ENCODE data around the gene STRIT1.
"Not testable (repeated sequence)": the region's sequence is repeated elsewhere in the genome, so short reads cannot be mapped to it uniquely, and the experiment has no call there.

STRIT1 gene

DNA sequence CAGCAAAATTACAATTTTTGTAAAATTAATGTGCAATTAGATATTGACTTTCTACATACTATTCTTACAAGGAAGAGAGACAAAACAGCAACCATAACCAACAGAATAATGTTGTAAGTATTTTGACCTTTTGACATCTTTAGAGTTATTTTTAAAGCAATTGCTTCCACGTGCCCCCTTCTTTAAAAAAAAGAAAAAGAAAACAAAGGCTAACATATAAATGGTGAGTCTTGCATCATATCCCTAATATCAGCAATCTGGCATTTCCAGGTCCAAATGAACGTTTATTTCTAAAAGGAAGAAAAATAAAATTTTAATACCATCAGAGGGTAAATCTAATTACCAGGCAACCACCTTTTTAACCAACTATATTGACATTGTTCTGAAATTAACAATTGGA is 19.3 kb upstream of the STRIT1 start:
- no peak for FAIRE-seq

- no peak for FAIRE-seq
Measured at GRCh38 chr3:155309581-155309980, 16.1 kb upstream of the STRIT1 start.

DNA sequence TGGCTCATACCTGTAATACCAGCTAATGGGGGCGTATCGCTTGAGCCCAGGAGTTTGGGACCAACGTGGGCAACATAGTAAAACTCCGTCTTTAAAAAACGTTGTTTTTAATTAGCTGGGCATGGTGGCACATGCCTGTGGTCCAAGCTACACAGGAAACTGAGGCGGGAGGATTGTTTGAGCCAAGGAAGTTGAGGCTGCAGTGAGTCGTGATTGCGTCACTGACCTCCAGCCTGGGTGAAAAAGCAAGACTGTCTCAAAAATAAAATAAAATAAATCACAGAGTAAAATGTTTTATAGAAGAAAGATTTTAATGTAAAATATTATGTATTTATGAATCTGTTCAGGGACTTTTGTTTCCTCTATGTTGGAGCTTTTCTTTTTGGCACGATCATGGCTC is 15.3 kb upstream of the STRIT1 start:
- FAIRE-seq = no peak

GRCh38 chr3:155307183-155307582 is 13.7 kb upstream of the STRIT1 start:
- FAIRE-seq = peak; percentile 81

- FAIRE-seq = no peak
Measured at GRCh38 chr3:155304394-155304793, 10.9 kb upstream of the STRIT1 start.

GRCh38 chr3:155303540-155304097 is 10.1 kb upstream of the STRIT1 start:
- FAIRE-seq = no peak

DNA sequence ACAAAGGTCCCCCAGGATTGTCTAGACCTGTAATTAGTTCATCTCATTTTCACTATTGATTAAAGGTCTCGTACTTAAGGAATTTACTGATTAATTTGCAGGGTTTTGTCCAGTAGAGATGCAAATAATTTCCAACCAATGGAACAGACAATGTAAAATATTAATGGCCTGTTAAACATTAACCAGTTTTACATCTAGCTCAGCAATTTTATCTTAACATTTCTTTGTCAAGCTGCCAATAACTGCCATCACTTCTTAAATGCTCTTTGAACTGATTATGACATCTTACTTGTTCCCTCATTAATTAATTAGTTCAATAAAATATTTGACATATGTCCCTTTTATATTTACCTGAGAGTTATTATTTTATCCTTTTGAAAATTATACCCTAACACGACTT is 9.4 kb upstream of the STRIT1 start:
- FAIRE-seq = no peak

GRCh38 chr3:155302481-155302880 is 9.0 kb upstream of the STRIT1 start:
- FAIRE-seq = no peak

DNA sequence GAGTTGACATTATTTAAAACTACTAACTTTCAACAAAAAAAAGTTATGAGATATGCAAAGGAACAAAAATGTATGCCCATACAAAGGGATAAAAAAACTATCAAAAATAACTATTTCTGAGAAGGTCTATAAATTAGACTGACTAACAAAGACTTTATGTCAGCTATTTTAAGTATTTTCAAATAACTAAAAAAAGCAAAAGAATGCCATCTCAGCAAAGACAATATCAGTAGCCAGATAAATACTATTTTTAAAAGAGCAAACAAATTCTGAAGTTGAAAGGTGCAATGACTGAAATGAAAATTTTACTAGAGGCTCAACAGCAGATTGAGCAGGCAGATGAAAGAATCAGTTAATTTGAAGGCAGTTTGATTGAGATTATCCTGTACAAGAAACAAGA is 3.6 kb upstream of the STRIT1 start:
- FAIRE-seq = no peak

GRCh38 chr3:155296413-155296812 is 2.9 kb upstream of the STRIT1 start:
- FAIRE-seq = no peak

DNA sequence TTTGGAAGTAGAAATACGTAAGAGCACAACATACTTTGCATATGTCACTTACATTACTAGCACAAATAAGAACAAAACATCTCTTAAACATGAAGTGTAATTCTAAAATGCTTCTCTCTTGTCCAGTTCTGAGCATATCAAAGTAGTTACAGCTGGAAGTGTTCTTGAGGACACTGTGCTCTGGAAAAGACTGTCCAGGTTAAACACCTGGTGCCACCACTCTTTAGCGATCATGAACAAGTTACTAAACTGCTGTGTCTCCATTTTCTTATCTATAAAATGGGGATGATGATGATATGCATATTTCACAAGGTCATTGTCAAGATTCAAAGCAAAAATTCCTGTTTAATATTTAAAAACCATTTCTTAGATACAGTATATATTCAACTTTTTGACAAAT is 790 bp downstream of the STRIT1 start:
- FAIRE-seq = no peak

DNA sequence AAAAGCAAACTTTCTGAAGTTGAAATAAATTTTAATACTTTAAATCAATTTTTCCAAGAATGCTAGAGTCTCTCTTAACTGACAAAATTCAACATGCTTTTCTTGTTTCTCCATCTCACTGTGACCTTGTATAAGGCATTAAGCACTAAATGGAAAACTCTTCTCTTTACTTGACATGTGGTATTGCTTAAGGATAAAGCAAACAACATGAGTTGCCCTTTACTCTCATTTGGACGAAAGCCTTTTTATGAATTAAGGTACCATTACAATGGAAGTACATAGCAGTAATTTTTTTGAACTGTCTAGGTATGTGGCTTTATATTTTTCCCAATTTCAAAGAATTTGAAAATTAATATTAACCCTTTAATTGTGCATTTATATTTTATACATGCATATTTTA is 1.4 kb downstream of the STRIT1 start:
- FAIRE-seq = no peak

DNA sequence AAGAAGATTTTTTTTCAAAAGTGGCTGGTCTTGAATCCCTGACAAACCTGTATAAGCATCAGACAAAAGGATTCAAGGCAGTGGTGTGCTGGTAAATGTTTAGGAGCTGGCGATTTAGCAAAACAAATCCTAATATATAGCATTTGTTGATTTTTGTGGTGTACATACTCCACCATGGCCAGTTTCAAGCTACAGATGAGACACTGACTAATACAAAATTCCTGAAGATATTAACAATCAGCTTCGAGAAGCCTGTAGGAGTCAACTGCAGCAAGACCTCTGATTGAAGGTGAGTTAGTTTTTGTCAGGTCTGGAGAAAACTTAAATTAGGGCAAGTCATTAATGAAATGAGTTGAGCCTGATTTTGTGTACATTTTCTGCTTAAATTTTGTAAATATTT is 6.7 kb downstream of the STRIT1 start:
- no peak for FAIRE-seq

GRCh38 chr3:155285936-155286335 is 7.5 kb downstream of the STRIT1 start:
- FAIRE-seq = no peak

DNA sequence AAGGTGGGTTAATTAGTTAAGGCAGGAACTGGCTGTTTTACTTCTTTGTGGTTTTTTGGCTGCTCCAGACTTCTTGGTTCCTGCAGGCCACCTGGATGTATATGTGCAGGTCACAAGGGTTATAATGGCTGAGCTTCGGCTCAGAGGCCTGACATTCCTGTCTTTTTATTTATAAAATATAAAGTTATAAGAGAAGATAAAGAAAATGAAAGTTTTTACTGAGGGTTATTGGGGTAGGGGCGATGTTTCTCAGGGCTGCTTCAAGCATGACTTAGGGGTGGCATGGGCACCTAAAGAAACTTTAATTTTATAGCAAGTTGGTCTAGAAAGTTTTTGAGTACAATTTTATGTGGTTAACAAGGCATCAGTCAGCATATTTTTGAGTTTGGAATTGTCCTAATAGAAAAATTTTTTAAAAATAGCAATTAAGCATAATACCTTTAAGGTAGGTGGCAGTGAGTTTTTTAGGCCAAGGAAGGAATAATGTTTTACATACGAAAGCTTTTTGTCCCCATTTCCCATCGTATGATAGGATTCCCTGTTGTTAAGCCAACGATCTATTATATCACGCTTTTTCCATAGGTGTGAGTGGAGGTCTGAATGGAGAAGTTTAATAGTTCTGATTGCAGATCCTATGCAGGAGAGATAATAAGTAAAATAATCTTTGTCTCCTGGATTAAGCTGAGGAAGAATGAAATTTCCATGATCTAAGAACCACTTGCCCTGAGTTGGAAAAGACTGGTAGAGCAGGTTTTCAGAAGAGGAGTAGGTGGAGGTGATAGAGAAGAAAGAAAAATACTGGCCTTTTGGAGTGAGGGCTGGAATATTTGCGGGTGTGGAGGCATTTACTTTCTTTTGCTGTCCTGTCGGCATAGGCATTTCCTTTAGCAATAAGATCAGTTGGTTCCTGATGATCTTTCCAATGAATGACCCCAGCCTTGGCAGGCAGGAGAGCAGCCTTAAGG is 10.1 kb downstream of the STRIT1 start:
- FAIRE-seq = no peak

- no peak for FAIRE-seq
Measured at GRCh38 chr3:155282385-155283091, 10.9 kb downstream of the STRIT1 start.

DNA sequence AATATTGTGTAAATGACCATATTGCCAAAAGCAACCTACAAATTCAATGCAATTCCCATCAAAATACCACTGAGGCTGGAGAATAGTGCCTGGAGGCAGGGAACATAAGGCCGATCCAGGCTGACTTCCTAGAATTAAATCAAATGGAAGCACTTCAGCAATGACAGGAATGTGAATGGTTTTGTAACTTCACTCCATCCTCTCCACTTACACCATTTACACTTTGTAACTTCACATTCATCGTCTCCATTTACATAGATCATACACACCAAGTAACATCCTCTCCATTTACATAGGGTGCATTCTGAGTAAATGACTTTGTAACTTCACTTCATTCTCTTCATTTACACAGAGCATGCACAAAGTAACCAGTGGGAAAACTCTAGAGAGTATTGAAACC is 11.6 kb downstream of the STRIT1 start:
- FAIRE-seq = no peak

DNA sequence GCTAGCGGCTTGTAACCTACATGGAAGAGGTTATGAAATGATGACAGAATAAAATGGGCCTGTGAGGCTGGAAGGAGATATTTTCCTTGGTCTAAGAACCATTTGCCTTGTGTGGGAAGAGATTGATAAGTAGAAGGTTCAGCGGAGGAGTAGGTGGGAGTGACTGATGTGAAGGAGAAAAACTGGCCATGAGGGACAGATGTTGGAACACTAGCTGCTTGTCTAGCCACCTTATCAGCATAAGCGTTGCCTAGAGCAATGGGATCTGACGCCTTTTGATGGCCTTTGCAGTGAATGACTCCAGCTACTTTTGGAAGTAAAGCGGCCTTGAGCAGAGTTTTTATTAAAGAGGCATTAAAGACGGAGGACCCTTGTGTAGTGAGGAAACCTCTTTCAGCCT is 17.4 kb downstream of the STRIT1 start:
- not testable (repeated sequence) for FAIRE-seq

- not testable (repeated sequence) for FAIRE-seq
Measured at GRCh38 chr3:155275159-155275754, 18.2 kb downstream of the STRIT1 start.

DNA sequence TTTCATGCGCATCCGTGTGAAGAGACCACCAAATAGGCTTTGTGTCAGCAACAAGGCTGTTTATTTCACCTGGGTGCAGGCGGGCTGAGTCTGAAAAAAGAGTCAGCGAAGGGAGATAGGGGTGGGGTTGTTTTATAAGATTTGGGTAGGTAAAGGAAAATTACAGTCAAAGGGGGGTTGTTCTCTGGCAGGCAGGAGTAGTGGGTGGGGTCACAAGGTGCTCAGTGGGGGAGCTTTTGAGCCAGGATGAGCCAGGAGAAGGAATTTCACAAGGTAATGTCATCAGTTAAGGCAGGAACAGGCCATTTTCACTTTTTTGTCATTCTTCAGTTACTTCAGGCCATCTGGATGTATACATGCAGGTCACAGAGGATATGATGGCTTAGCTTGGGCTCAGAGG is 19.0 kb downstream of the STRIT1 start:
- FAIRE-seq = not testable (repeated sequence)

DNA sequence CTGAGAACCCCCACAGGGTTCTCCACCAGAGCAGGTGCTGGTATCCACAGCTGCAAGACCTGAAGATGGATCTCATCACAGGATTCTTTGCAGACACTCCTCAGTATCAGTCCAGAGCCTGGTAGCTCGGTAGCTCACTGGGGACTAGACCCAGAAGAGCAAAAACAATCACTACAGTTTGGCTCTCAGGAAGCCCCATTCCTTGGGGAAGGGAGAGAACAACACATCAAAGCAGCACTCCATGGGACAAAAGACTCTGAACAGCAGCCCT is 22.2 kb downstream of the STRIT1 start:
- no peak for FAIRE-seq

DNA sequence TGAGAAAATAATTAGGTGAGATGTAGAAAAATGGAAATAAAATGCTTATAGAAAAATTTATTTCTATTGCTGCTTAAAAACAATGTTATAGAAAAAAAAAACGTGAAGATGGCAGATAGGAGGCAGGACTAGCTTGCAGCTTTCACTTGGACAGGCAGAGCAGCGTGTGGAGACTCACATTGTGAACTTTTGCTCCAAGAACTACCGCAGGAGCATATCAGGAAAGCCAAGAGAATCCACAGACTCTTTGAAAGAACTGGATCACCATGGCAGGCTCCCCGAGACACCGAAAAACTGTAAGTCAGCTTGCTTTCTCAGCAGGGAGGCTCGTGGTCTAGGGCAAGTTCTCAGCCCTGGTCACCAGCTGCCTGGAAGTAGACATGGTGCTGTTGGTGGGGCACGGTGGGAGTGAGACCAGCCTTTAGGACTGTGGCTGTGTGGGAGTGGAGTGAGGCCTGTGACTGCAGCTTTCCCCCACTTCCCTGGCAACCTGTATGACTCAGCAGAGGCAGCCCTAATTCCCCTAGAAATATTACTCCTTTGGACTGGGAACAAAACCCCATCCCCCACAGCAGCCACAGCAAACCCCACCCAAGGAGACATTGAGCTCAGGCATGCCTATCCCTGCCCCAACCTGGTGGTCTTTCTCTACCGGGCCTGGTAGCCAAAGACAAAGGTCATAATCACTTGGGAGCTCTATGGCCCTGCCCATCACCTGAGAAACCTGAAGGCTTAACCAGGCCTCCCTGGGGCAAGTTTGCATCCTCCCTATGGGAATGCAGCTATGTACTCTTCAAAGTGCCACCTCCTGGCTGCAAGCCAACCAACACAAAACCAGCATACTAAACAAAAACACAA is 22.8 kb downstream of the STRIT1 start:
- no peak for FAIRE-seq

DNA sequence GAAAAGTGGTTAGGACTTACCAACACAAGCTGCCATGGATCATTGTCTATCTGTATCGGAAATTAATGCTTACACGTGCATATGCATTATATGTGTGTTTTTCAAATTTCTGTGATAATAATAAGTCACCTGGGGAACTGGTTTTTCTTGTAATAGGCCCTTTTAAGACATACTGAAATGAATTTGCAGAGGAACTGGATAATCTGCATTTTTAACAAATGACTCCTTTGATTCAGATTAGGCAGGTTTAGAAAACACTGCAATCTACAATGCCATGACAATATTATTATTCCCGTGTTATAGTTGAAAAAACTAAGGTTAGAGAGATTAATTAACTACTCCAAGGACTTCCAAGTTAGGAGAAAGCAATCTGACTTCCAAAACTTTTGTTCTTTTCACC is 23.4 kb downstream of the STRIT1 start:
- FAIRE-seq = no peak

All from A204.1 (cell line).